ENCODE data around the gene PAX3. TPM values are rescaled to one million over a fixed set of nuclear protein-coding genes. Genes with fewer than 3 reads are reported as not detected.

Gene PAX3
- polyA plus RNA-seq, 1 experiment, result not detected

GRCh38 chr2:222248818-222249217, 50.0 kb downstream of the PAX3 start:
- Histone ChIP-seq H3K9me3 (ENCODE audit: control insufficient read depth, insufficient read depth, low read length) (no peaks in the 10 kb centered on the region), H3K4me3 (ENCODE audit: low read depth, low read length) (no peak overlapping the region), H3K27ac (ENCODE audit: low read depth, low read length) (no peak overlapping the region), H3K27me3 (ENCODE audit: control insufficient read depth, insufficient read depth, low read length) (no peaks in the 10 kb centered on the region)
- no peak for DNase-seq (ENCODE audit: low read depth, low spot score)
- TF ChIP-seq CTCF (IDR thresholded peaks at IDR 0.05; ENCODE audit: low read depth, low read length), result no peak
- POLR2A ChIA-PET, result no interaction called here
- CTCF ChIA-PET, result no interaction called here

GRCh38 chr2:222248256-222248655, 50.5 kb downstream of the PAX3 start:
- POLR2A ChIA-PET, result no interaction called here
- Histone ChIP-seq H3K4me3 (ENCODE audit: low read depth, low read length) (no peak overlapping the region), H3K27ac (ENCODE audit: low read depth, low read length) (no peak overlapping the region), H3K9me3 (ENCODE audit: control insufficient read depth, insufficient read depth, low read length) (no peaks in the 10 kb centered on the region), H3K27me3 (ENCODE audit: control insufficient read depth, insufficient read depth, low read length) (no peaks in the 10 kb centered on the region)
- no peak for TF ChIP-seq CTCF (IDR thresholded peaks at IDR 0.05; ENCODE audit: low read depth, low read length)
- CTCF ChIA-PET, result no interaction called here
- no peak for DNase-seq (ENCODE audit: low read depth, low spot score)

GRCh38 chr2:222242532-222242931, 56.3 kb downstream of the PAX3 start:
- CTCF ChIA-PET, result no interaction called here

GRCh38 chr2:222241128-222241870, 57.5 kb downstream of the PAX3 start:
- no peak for TF ChIP-seq CTCF (IDR thresholded peaks at IDR 0.05; ENCODE audit: low read depth, low read length)
- ChIA-PET CTCF (no interaction called here), POLR2A (no interaction called here)
- no peak overlapping the region for H3K4me3 ChIP-seq (ENCODE audit: low read depth, low read length)
- H3K9me3 ChIP-seq (ENCODE audit: control insufficient read depth, insufficient read depth, low read length), result no peaks in the 10 kb centered on the region; the same call in 1 of the 2 replicates
- H3K27ac ChIP-seq (ENCODE audit: low read depth, low read length), result no peak overlapping the region
- DNase-seq (ENCODE audit: low read depth, low spot score), result no peak
- peaks cover 4% of the 10 kb centered on the region for H3K27me3 ChIP-seq (ENCODE audit: control insufficient read depth, insufficient read depth, low read length)

More at GRCh38 chr2:222242532-222242931, 56.3 kb downstream of the PAX3 start:
- no peak for DNase-seq (ENCODE audit: low read depth, low spot score)
- H3K27me3 ChIP-seq (ENCODE audit: control insufficient read depth, insufficient read depth, low read length), result peaks cover 4% of the 10 kb centered on the region
- no peak overlapping the region for H3K4me3 ChIP-seq (ENCODE audit: low read depth, low read length)
- no peak for TF ChIP-seq CTCF (IDR thresholded peaks at IDR 0.05; ENCODE audit: low read depth, low read length)
- no peaks in the 10 kb centered on the region; the same call in 1 of the 2 replicates for H3K9me3 ChIP-seq (ENCODE audit: control insufficient read depth, insufficient read depth, low read length)
- POLR2A ChIA-PET, result no interaction called here
- H3K27ac ChIP-seq (ENCODE audit: low read depth, low read length), result no peak overlapping the region

DNA sequence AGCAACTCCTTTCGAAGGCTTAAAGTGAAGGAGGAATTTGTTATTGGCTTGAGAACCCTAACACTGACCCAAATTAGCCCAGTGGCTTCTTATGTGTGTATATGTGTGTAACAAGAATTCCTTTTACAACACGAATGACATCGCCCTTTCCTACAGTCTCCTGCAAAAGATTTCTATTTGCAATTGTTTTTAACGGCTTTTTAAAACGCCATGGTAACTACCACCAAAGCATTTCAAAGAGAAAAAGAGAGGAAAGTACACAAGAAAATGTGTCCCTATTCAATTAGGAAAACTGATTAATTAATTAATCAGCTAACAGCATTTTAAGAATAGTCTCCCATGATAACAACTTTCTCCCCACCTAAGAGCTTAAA, 58.1 kb downstream of the PAX3 start:
- no peak overlapping the region for H3K27ac ChIP-seq (ENCODE audit: low read depth, low read length)
- no peaks in the 10 kb centered on the region; the same call in 1 of the 2 replicates for H3K9me3 ChIP-seq (ENCODE audit: control insufficient read depth, insufficient read depth, low read length)
- H3K27me3 ChIP-seq (ENCODE audit: control insufficient read depth, insufficient read depth, low read length), result peaks cover 4% of the 10 kb centered on the region
- no peak overlapping the region for H3K4me3 ChIP-seq (ENCODE audit: low read depth, low read length)
- DNase-seq (ENCODE audit: low read depth, low spot score), result no peak
- no peak for TF ChIP-seq CTCF (IDR thresholded peaks at IDR 0.05; ENCODE audit: low read depth, low read length)
- ChIA-PET CTCF (no interaction called here), POLR2A (no interaction called here)
